ENCODE measurements around the gene CDH11.

CDH11 gene

GRCh38 chr16:64900019-64900418 is 221.8 kb downstream of the CDH11 start:
- TF ChIP-seq YY1 (IDR thresholded peaks at IDR 0.05; ENCODE audit: insufficient read depth, insufficient read length) (no peak), ZNF274 (IDR thresholded peaks at IDR 0.05; ENCODE audit: low read depth, low read length) (no peak), SUZ12 (IDR thresholded peaks at IDR 0.05; ENCODE audit: extremely low read depth, insufficient read depth, insufficient read length) (no peak)
- H3K4me3 ChIP-seq (ENCODE audit: insufficient read length, low read depth) = no peak overlapping the region
- no peak for DNase-seq (ENCODE audit: low read depth, low spot score)
- H3K36me3 ChIP-seq (ENCODE audit: insufficient read depth, insufficient read length, low read length) = no peaks in the 10 kb centered on the region
- no peaks in the 10 kb centered on the region for H3K27me3 ChIP-seq (ENCODE audit: insufficient read depth, insufficient read length)
- H3K9me3 ChIP-seq (ENCODE audit: insufficient read depth, low read length) = no peaks in the 10 kb centered on the region
- no peaks in the 10 kb centered on the region for H3K4me1 ChIP-seq (ENCODE audit: insufficient read depth, insufficient read length)
- no peak overlapping the region for H3K9ac ChIP-seq (ENCODE audit: insufficient read length, low read depth)

- Histone ChIP-seq H3K36me3 (ENCODE audit: insufficient read depth, insufficient read length, low read length) (no peaks in the 10 kb centered on the region), H3K9me3 (ENCODE audit: insufficient read depth, low read length) (no peaks in the 10 kb centered on the region), H3K4me1 (ENCODE audit: insufficient read depth, insufficient read length) (no peaks in the 10 kb centered on the region), H3K4me3 (ENCODE audit: insufficient read length, low read depth) (no peak overlapping the region), H3K9ac (ENCODE audit: insufficient read length, low read depth) (no peak overlapping the region), H3K27me3 (ENCODE audit: insufficient read depth, insufficient read length) (no peaks in the 10 kb centered on the region)
- TF ChIP-seq SUZ12 (IDR thresholded peaks at IDR 0.05; ENCODE audit: extremely low read depth, insufficient read depth, insufficient read length) (no peak), YY1 (IDR thresholded peaks at IDR 0.05; ENCODE audit: insufficient read depth, insufficient read length) (no peak), ZNF274 (IDR thresholded peaks at IDR 0.05; ENCODE audit: low read depth, low read length) (no peak)
- DNase-seq (ENCODE audit: low read depth, low spot score) = no peak
Observed at GRCh38 chr16:64898159-64898558, 223.7 kb downstream of the CDH11 start.

Data from NT2/D1 (cell line).